ENCODE results near the gene PSMD1.

GRCh38 chr2:231152800-231153557, 96.3 kb downstream of the PSMD1 start:
- TF ChIP-seq CTCF (optimal IDR thresholded peaks at IDR 0.05 in 1 of 3, IDR thresholded peaks at IDR 0.05 in 1 of 3, conservative IDR thresholded peaks at IDR 0.05 in 1 of 3; ENCODE audit: extremely low read depth in 1 of 3, insufficient read depth in 2 of 3, low read length in 3 of 3): no peak
- no peak for TF ChIP-seq EZH2 (IDR thresholded peaks at IDR 0.05; ENCODE audit: low read length)
